Pancreas (tissue), 10 donors: ENCODE data around the gene PIP4K2A. TPM values are rescaled to one million over a fixed set of nuclear protein-coding genes. Genes with fewer than 3 reads are reported as not detected.

Source experiments
- ATAC-seq, 4 donors: fragments of 200-7000 bp; cut with Tn5 transposase; one replicate each; pipeline versions ENCODE4 v1.8.0 to v1.9.1; 2020; ENCODE audit warnings: mild to moderate bottlenecking in 4 of 4, moderate library complexity in 4 of 4
- DNase-seq, 6 donors: peaks; one replicate each; pipeline ENCODE4 v3.0.0-alpha.2; 2020
- FAIRE-seq: peaks from 2 replicates; lab custom pipeline; 2012; peaks lifted over from hg19 to GRCh38; lab: Jason Lieb, UNC
- H3K27ac ChIP-seq, 4 donors: fragments of 200-600 bp; sonication (generic); 1 replicate in 3 of 4; 2 replicates in 1 of 4; pipeline versions ENCODE4 v1.5.0 to v1.8.0; 2020
- H3K27me3 ChIP-seq, 4 donors: fragments of 200-600 bp; one replicate each; pipeline ENCODE4 v1.8.0; 2021
- H3K36me3 ChIP-seq, 3 donors: fragments of 200-600 bp; sonication (generic) in 1 of 3; one replicate each; pipeline versions ENCODE4 v1.5.0 to v1.8.0; 2020 to 2021
- H3K4me1 ChIP-seq, 3 donors: fragments of 200-600 bp; one replicate each; pipeline ENCODE4 v1.8.0; 2021
- H3K4me3 ChIP-seq, 4 donors: fragments of 200-600 bp; sonication (generic) in 2 of 4; one replicate each; pipeline versions ENCODE4 v1.5.0 to v1.8.0; 2020 to 2021
- H3K9me3 ChIP-seq, 4 donors: fragments of 200-600 bp; one replicate each; pipeline ENCODE4 v1.8.0; 2021
- CTCF ChIP-seq, 4 donors: fragments of 200-600 bp; sonication (generic) in 3 of 4; IDR thresholded peaks; one replicate each; pipeline versions ENCODE4 v1.5.0 to v1.8.0; 2021; ENCODE audit warnings: antibody characterized with exemption in 4 of 4
- WGBS, 2 donors: extraction: QIAGEN DNeasy Blood & Tissue Kit; methylation state at CpG; one replicate each; pipeline ENCODE4 v1.1.7; 2013; 5-methylcytosine and 5-hydroxymethylcytosine counted together
- intact Hi-C, 3 donors: fragments of 100-400 bp; cut with DNase I; formaldehyde crosslinking; loops; one replicate each; pipeline versions ENCODE4 v1.11.1 to v1.14.2; 2022
- polyA plus RNA-seq, 2 donors: library from polyadenylated mRNA; stranded (reverse); fragments of 200-250 nt; gene quantifications; one replicate each; pipeline ENCODE4 v1.2.3, GENCODE V29; 2013
- total RNA-seq, 6 donors: library from RNA; stranded (reverse); fragmentation: NEBNext Ultra II Directional in 4 of 6; extraction: Animal tissue kit (Norgen Biotek cat#: 25700) in 4 of 6; gene quantifications; one replicate each; pipeline versions ENCODE4 v1.2.1 to v1.2.4, GENCODE V29; 2021 to 2023
- donor health status: healthy with polysubstance abuse.
- donor health status: DM: no; HTN: no; CAD: no; lungs with moderate emphysema.
- donor health status: DM: no; HTN: no; CAD: no.
- donor health status: control.
- donor health status: control.
- donor health status: Bipolar disorder and iron deficiency.
- donor health status: DM: yes; HTN: yes; CAD: no.
- donor health status: DM: no; HTN: no; CAD: no.
- donor health status: DM: no; HTN: no; CAD: no.
- donor health status: DM: yes; HTN: yes; CAD: no.

The PIP4K2A gene
- total and polyA plus RNA-seq, 8 donors = 3.6 to 17.8 (median 6.7) TPM

- no peak for DNase-seq
- H3K9me3 ChIP-seq = no peaks in the 10 kb centered on the region
- no peaks in the 10 kb centered on the region for H3K36me3 ChIP-seq
- intact Hi-C loops = no loop called here
- WGBS, 2 donors = 86 to 92% methylated on average over 5 of the region's 5 CpGs
- no peak overlapping the region for H3K4me3 ChIP-seq
- TF ChIP-seq CTCF (IDR thresholded peaks at IDR 0.05) = no peak
- FAIRE-seq = no peak
- no peak overlapping the region for H3K27ac ChIP-seq
- peaks cover 9 to 12% (median 10%) of the 10 kb centered on the region in 3 donors for H3K4me1 ChIP-seq
- no peaks in the 10 kb centered on the region for H3K27me3 ChIP-seq
- ATAC-seq = peak in 1 of 4 donors; percentile 38
Measured at GRCh38 chr10:22670788-22671187, 43.6 kb downstream of the PIP4K2A start.

- intact Hi-C loops = no loop called here
- FAIRE-seq (no peak), ATAC-seq (no peak), DNase-seq (no peak)
- Histone ChIP-seq H3K4me3 (no peak overlapping the region), H3K9me3 (no peaks in the 10 kb centered on the region), H3K27me3 (no peaks in the 10 kb centered on the region), H3K36me3 (no peaks in the 10 kb centered on the region), H3K27ac (no peak overlapping the region), H3K4me1 (peaks cover 9 to 12% (median 10%) of the 10 kb centered on the region in 3 donors)
- no peak for TF ChIP-seq CTCF (IDR thresholded peaks at IDR 0.05)
- 89 to 92% methylated on average over 13 of the region's 13 CpGs for WGBS, 2 donors
Measured at GRCh38 chr10:22669163-22669711, 45.1 kb downstream of the PIP4K2A start.

- 80 to 88% methylated on average over 2 of the region's 2 CpGs for WGBS, 2 donors
- FAIRE-seq (peak; percentile 9), DNase-seq (no peak), ATAC-seq (no peak)
- Histone ChIP-seq H3K36me3 (no peaks in the 10 kb centered on the region), H3K27me3 (no peaks in the 10 kb centered on the region), H3K9me3 (no peaks in the 10 kb centered on the region), H3K4me1 (peaks cover 9 to 12% (median 10%) of the 10 kb centered on the region in 3 donors), H3K4me3 (no peak overlapping the region), H3K27ac (no peak overlapping the region)
- intact Hi-C loops = no loop called here
- TF ChIP-seq CTCF (IDR thresholded peaks at IDR 0.05) = no peak
Measured at GRCh38 chr10:22667093-22667480, 47.3 kb downstream of the PIP4K2A start.

GRCh38 chr10:22666287-22667092 is 47.9 kb downstream of the PIP4K2A start:
- no peak for TF ChIP-seq CTCF (IDR thresholded peaks at IDR 0.05)
- DNase-seq (no peak), FAIRE-seq (no peak), ATAC-seq (peak; percentile 53 to 91 (median 82))
- Histone ChIP-seq H3K4me1 (peaks cover 9 to 12% (median 10%) of the 10 kb centered on the region in 3 donors), H3K9me3 (no peaks in the 10 kb centered on the region), H3K4me3 (peak overlapping the region in 1 of 4 donors; percentile 3), H3K36me3 (no peaks in the 10 kb centered on the region), H3K27ac (no peak overlapping the region), H3K27me3 (no peaks in the 10 kb centered on the region)
- WGBS, 2 donors = 17 to 19% methylated on average over 9 of the region's 9 CpGs
- intact Hi-C loops = no loop called here

GRCh38 chr10:22665329-22665728 is 49.0 kb downstream of the PIP4K2A start:
- 94 to 95% methylated on average over 2 of the region's 2 CpGs for WGBS, 2 donors
- FAIRE-seq (no peak), DNase-seq (no peak), ATAC-seq (no peak)
- intact Hi-C loops = no loop called here
- Histone ChIP-seq H3K27ac (no peak overlapping the region), H3K4me1 (peaks cover 9 to 12% (median 10%) of the 10 kb centered on the region in 3 donors), H3K27me3 (no peaks in the 10 kb centered on the region), H3K36me3 (no peaks in the 10 kb centered on the region), H3K4me3 (no peak overlapping the region), H3K9me3 (no peaks in the 10 kb centered on the region)
- no peak for TF ChIP-seq CTCF (IDR thresholded peaks at IDR 0.05)
